A549 (cell line): ENCODE data around the gene PTGER1. TPM values are rescaled to one million over a fixed set of nuclear protein-coding genes. Genes with fewer than 3 reads are reported as not detected.

Experiments
- ATAC-seq, 2 experiments: fragments of 200-7000 bp in 1 of 2; fragments of >200 bp in 1 of 2; cut with Nextera tagmentation in 1 of 2; cut with Tn5 transposase in 1 of 2; 3 replicates each; pipeline versions ENCODE4 v1.8.0 to v1.9.1; 2018 to 2020; ENCODE audit warnings: mild to moderate bottlenecking in 1 of 2, moderate library complexity in 1 of 2
- CTCF ChIA-PET: fragments of 300-600 bp; sonication (Branson Sonifier 250); formaldehyde crosslinking; extraction: SDS; loops from one replicate; lab custom pipeline; 2021; ENCODE audit warnings: antibody characterized with exemption, inconsistent platforms; lab: Yijun Ruan, JAX
- POLR2A ChIA-PET: fragments of 350-600 bp; formaldehyde crosslinking; extraction: SDS; loops from one replicate; lab custom pipeline; 2021; ENCODE audit warnings: antibody characterized with exemption, inconsistent platforms; lab: Yijun Ruan, JAX
- DNase-seq, 2 experiments: peaks; one replicate each; pipeline versions ENCODE4 v3.0.0 to v3.0.0-alpha.2; 2011 to 2016; ENCODE audit warnings: low read depth in 1 of 2, low spot score in 1 of 2
- FAIRE-seq: peaks from 2 replicates; lab custom pipeline; 2011; peaks lifted over from hg19 to GRCh38; lab: Jason Lieb, UNC
- H3K27ac ChIP-seq, 2 experiments: fragments of >200 bp; sonication (Bioruptor Twin); formaldehyde crosslinking; 3 replicates each; pipeline ENCODE4 v1.5.1; 2016 to 2017
- H3K4me1 ChIP-seq: fragments of >200 bp; sonication (Bioruptor Twin); formaldehyde crosslinking; 3 replicates; pipeline ENCODE4 v1.6.1; 2016
- H3K4me2 ChIP-seq: fragments of >200 bp; sonication (Bioruptor Twin); formaldehyde crosslinking; 3 replicates; pipeline ENCODE4 v1.6.1; 2016
- H3K4me3 ChIP-seq: fragments of >200 bp; sonication (Bioruptor Twin); formaldehyde crosslinking; 3 replicates; pipeline ENCODE4 v1.5.1; 2016
- H3K9me3 ChIP-seq: fragments of >200 bp; sonication (Bioruptor Twin); formaldehyde crosslinking; 3 replicates; pipeline ENCODE4 v1.6.1; 2016
- CEBPB ChIP-seq, 2 experiments: fragments of >200 bp in 1 of 2; sonication (Bioruptor Twin) in 1 of 2; formaldehyde crosslinking in 1 of 2; IDR thresholded peaks; 2 replicates each; pipeline ENCODE4 v1.6.1; 2012 to 2016
- EHMT2 ChIP-seq: fragments of 200-600 bp; sonication (generic); IDR thresholded peaks from 2 replicates; pipeline ENCODE4 v1.6.1; 2016; ENCODE audit warnings: antibody characterized with exemption, low read depth, mild to moderate bottlenecking, moderate library complexity
- FOXS1 ChIP-seq: fragments of 250-450 bp; sonication (Bioruptor Pico); IDR thresholded peaks from 2 replicates; pipeline ENCODE4 v1.5.0; 2020; ENCODE audit warnings: mild to moderate bottlenecking, moderate library complexity
- GATA3 ChIP-seq: IDR thresholded peaks from 2 replicates; pipeline ENCODE4 v1.6.1; 2012; ENCODE audit warnings: borderline replicate concordance
- HMGXB4 ChIP-seq: fragments of 250-450 bp; sonication (Bioruptor Pico); IDR thresholded peaks from 2 replicates; pipeline ENCODE4 v1.5.0; 2021; ENCODE audit warnings: mild to moderate bottlenecking, moderate library complexity, borderline replicate concordance
- HOXA7 ChIP-seq: fragments of 250-450 bp; sonication (Bioruptor Pico); IDR thresholded peaks from 2 replicates; pipeline ENCODE4 v1.5.0; 2020; ENCODE audit warnings: mild to moderate bottlenecking, moderate library complexity
- JUN ChIP-seq, 2 experiments: fragments of >200 bp; sonication (Bioruptor Twin); formaldehyde crosslinking; IDR thresholded peaks; 2 replicates in 1 of 2; 3 replicates in 1 of 2; pipeline ENCODE4 v1.6.1; 2016 to 2017
- JUNB ChIP-seq: fragments of >200 bp; sonication (Bioruptor Twin); formaldehyde crosslinking; IDR thresholded peaks from 2 replicates; pipeline ENCODE4 v1.6.1; 2016
- MAFK ChIP-seq: fragments of 450-650 bp; IDR thresholded peaks from 2 replicates; pipeline ENCODE4 v1.6.1; 2014; ENCODE audit not compliant: partially characterized antibody
- MAX ChIP-seq: IDR thresholded peaks from 2 replicates; pipeline ENCODE4 v1.6.1; 2012
- NPAS2 ChIP-seq: fragments of 250-450 bp; sonication (Bioruptor Pico); IDR thresholded peaks from 2 replicates; pipeline ENCODE4 v1.8.0; 2022; ENCODE audit warnings: mild to moderate bottlenecking, moderate library complexity, borderline replicate concordance
- PBX3 ChIP-seq: IDR thresholded peaks from 2 replicates; pipeline ENCODE4 v1.6.1; 2012
- PHF8 ChIP-seq: fragments of 200-600 bp; sonication (generic); IDR thresholded peaks from 2 replicates; pipeline ENCODE4 v1.6.1; 2016; ENCODE audit warnings: low read depth, mild to moderate bottlenecking, antibody characterized with exemption, moderate library complexity, borderline replicate concordance
- POLR2A ChIP-seq: IDR thresholded peaks from 2 replicates; pipeline ENCODE4 v1.6.1; 2012; ENCODE audit warnings: mild to moderate bottlenecking, low read length
- RFX5 ChIP-seq: fragments of 450-650 bp; IDR thresholded peaks from 2 replicates; pipeline ENCODE4 v1.7.1; 2014; ENCODE audit warnings: antibody characterized with exemption, mild to moderate bottlenecking, moderate library complexity
- RNF2 ChIP-seq: fragments of 200-600 bp; sonication (generic); IDR thresholded peaks from 2 replicates; pipeline ENCODE4 v1.6.1; 2016; ENCODE audit warnings: low read depth, mild to moderate bottlenecking, antibody characterized with exemption, moderate library complexity, borderline replicate concordance
- SMC3 ChIP-seq: fragments of >200 bp; sonication (Bioruptor Twin); formaldehyde crosslinking; IDR thresholded peaks from 3 replicates; pipeline ENCODE4 v1.6.1; 2018; ENCODE audit warnings: inconsistent platforms
- SREBF2 ChIP-seq: fragments of 450-650 bp; IDR thresholded peaks from 2 replicates; pipeline ENCODE4 v1.6.1; 2014; ENCODE audit warnings: mild to moderate bottlenecking, moderate library complexity
- TP53 ChIP-seq: fragments of 250-450 bp; sonication (Bioruptor Pico); IDR thresholded peaks from 2 replicates; pipeline ENCODE4 v1.5.0; 2021; ENCODE audit warnings: mild to moderate bottlenecking, moderate library complexity
- USF2 ChIP-seq: fragments of 450-650 bp; IDR thresholded peaks from 2 replicates; pipeline ENCODE4 v1.6.1; 2014; ENCODE audit warnings: antibody characterized with exemption
- ZSCAN20 ChIP-seq: fragments of 250-450 bp; sonication (Bioruptor Pico); IDR thresholded peaks from 2 replicates; pipeline ENCODE4 v1.8.0; 2022; ENCODE audit warnings: mild to moderate bottlenecking, moderate library complexity
- WGBS: methylation state at CpG from one replicate; pipeline ENCODE4 v1.1.6; 2017; ENCODE audit errors: missing lambda C conversion rate; 5-methylcytosine and 5-hydroxymethylcytosine counted together
- polyA plus RNA-seq, 4 experiments: library from polyadenylated mRNA; depleted of rRNA in 3 of 4; stranded (reverse); fragments of >200 nt; fragmentation: RNase III in 1 of 4; extraction: RNeasy Plus Mini Kit Qiagen cat#74134 plus additional on column Dnase treatment in 1 of 4; gene quantifications; 2 replicates in 3 of 4; 3 replicates in 1 of 4; pipeline ENCODE4 v1.2.3, GENCODE V29; 2011 to 2017

PTGER1 gene
- polyA plus RNA-seq, 2 of the 4 experiments (the other 2 are of a cell fraction) = 0.06 to 0.17 TPM

GRCh38 chr19:14471436-14472187 is 3.5 kb downstream of the PTGER1 start:
- ChIA-PET POLR2A (no interaction called here), CTCF (interaction anchor here (0.6 to 2.6 kb wide), 15 partner anchors 8 to 335 kb away, joined by 3 to 12 read pairs (median 4); partner anchors contain the start of genes ASF1B and PKN1)
- no peaks in the 10 kb centered on the region for H3K9me3 ChIP-seq
- TF ChIP-seq JUN (IDR thresholded peaks at IDR 0.05) = no peak
- TF ChIP-seq RFX5 = no peak
- no peak for TF ChIP-seq RNF2
- TF ChIP-seq GATA3 = no peak
- no peak for TF ChIP-seq PHF8
- TF ChIP-seq SREBF2 = no peak
- TF ChIP-seq FOXS1 (CRISPR knock-in tag) = no peak
- TF ChIP-seq HMGXB4 (CRISPR knock-in tag) = no peak
- TF ChIP-seq PBX3 = no peak
- no peak for TF ChIP-seq MAX
- no peak for TF ChIP-seq USF2
- TF ChIP-seq SMC3 = no peak
- TF ChIP-seq JUNB = no peak
- no peak for TF ChIP-seq TP53 (CRISPR knock-in tag)
- TF ChIP-seq HOXA7 = no peak
- no peak for TF ChIP-seq POLR2A
- TF ChIP-seq MAFK = no peak
- TF ChIP-seq CEBPB (IDR thresholded peaks at IDR 0.05) = no peak
- TF ChIP-seq EHMT2 = no peak
- 0 out of 3 replicates have a peak overlapping the region, but pooled peaks have one; percentile 20 for H3K4me2 ChIP-seq
- H3K4me3 ChIP-seq = no peak overlapping the region
- whole genome bisulfite sequencing = 90% methylated on average over 22 of the region's 46 CpGs
- no peak for ATAC-seq
- no peak for FAIRE-seq
- peak overlapping the region in 1 of 2 experiments; percentile 65; a peak in 2 of 6 replicates for H3K27ac ChIP-seq
- peaks cover 19% of the 10 kb centered on the region for H3K4me1 ChIP-seq
- no peak for DNase-seq

- DNase-seq (no peak), ATAC-seq (no peak), FAIRE-seq (no peak)
- ChIA-PET POLR2A (no interaction called here), CTCF (interaction anchor here (1.2 kb wide), 1 partner anchor 35 kb away, joined by 3 read pairs; no protein-coding TSS in a partner anchor)
- TF ChIP-seq EHMT2 (no peak), NPAS2 (CRISPR knock-in tag) (no peak), ZSCAN20 (CRISPR knock-in tag) (no peak), SMC3 (no peak)
- WGBS = 91% methylated on average over 14 of the region's 32 CpGs
- no peak overlapping the region for H3K27ac ChIP-seq
- no peaks in the 10 kb centered on the region for H3K9me3 ChIP-seq
- H3K4me2 ChIP-seq = no peak overlapping the region
- no peak overlapping the region for H3K4me3 ChIP-seq
- H3K4me1 ChIP-seq = peaks cover 6% of the 10 kb centered on the region
Measured at GRCh38 chr19:14470031-14470876, 4.9 kb downstream of the PTGER1 start.
